OCI-LY3 (cell line): ENCODE results near the gene KCNK5.

Experiments
- EZH2phosphoT487 ChIP-seq: fragments of 200-600 bp; shearing (Covaris generic); IDR thresholded peaks from 2 replicates; pipeline ENCODE4 v1.6.1; 2018; ENCODE audit warnings: antibody characterized with exemption, mixed run types, low read depth
- TF ChIP-seq, protein P1 (sequence below): fragments of 200-600, 300-600 bp; sonication (generic); IDR thresholded peaks from 2 replicates; pipeline ENCODE4 v1.5.1; 2014; ENCODE audit warnings: antibody characterized with exemption, low read length, low read depth

DNA sequence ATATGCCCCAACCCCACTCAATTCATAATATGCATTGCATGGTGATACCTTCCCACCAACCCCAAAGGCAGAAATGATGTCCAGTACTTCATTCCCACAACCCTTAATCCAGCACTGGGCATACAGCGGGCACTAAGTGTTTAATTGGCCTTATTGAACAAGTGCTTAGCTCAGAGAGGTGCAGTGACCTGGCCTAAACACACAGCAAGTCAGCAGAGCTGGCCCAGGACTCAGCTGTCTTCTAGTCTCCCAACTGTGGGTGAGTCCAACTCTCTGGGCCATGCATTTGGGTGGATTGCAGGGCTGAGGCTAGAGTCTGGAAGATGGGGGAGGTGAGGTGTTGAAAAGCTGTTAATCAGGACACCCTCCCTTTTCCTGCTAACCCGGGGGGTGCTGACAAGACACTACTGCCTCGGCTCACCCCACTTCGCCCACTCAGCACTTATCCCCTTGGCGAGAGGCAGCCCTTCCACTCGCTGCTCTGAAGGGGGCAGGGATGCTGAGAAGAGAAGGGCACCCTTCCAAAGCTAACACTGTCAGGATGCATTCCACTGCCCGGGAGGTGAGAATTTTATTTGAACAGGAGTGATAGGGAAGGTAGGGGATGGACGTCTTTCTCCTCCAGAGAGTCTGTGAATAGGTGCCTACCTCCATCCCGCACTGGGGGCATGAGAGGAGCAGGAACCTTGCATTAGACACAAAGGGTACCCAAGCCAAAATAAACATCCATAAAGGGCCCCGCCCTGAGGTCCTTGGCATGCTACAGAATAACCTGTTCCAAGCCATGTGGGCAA lies 14.2 kb downstream of the KCNK5 start:
- TF ChIP-seq, protein P1, sequence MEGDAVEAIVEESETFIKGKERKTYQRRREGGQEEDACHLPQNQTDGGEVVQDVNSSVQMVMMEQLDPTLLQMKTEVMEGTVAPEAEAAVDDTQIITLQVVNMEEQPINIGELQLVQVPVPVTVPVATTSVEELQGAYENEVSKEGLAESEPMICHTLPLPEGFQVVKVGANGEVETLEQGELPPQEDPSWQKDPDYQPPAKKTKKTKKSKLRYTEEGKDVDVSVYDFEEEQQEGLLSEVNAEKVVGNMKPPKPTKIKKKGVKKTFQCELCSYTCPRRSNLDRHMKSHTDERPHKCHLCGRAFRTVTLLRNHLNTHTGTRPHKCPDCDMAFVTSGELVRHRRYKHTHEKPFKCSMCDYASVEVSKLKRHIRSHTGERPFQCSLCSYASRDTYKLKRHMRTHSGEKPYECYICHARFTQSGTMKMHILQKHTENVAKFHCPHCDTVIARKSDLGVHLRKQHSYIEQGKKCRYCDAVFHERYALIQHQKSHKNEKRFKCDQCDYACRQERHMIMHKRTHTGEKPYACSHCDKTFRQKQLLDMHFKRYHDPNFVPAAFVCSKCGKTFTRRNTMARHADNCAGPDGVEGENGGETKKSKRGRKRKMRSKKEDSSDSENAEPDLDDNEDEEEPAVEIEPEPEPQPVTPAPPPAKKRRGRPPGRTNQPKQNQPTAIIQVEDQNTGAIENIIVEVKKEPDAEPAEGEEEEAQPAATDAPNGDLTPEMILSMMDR: no peak
- no peak for TF ChIP-seq EZH2phosphoT487
